HEK293T (cell line): ENCODE data around the gene CABP4.

Source experiments
- BHLHE40 ChIP-seq: fragments of 450-650 bp; IDR thresholded peaks from 2 replicates; pipeline ENCODE4 v1.6.1; 2016; ENCODE audit warnings: mild to moderate bottlenecking, moderate library complexity, borderline replicate concordance
- ELF4 ChIP-seq: fragments of 450-650 bp; IDR thresholded peaks from 2 replicates; pipeline ENCODE4 v1.6.1; 2017; ENCODE audit warnings: antibody characterized with exemption
- FOXA1 ChIP-seq: fragments of 450-650 bp; IDR thresholded peaks from 2 replicates; pipeline ENCODE4 v1.6.1; 2016; ENCODE audit warnings: mild to moderate bottlenecking
- FOXK2 ChIP-seq: fragments of 450-650 bp; IDR thresholded peaks from 2 replicates; pipeline ENCODE4 v1.6.1; 2016; ENCODE audit warnings: mild to moderate bottlenecking
- FOXM1 ChIP-seq: fragments of 450-650 bp; IDR thresholded peaks from 2 replicates; pipeline ENCODE4 v1.6.1; 2017; ENCODE audit warnings: mild to moderate bottlenecking, borderline replicate concordance
- HDGF ChIP-seq: fragments of 450-650 bp; IDR thresholded peaks from 2 replicates; pipeline ENCODE4 v1.6.1; 2017; ENCODE audit warnings: antibody characterized with exemption, borderline replicate concordance
- L3MBTL2 ChIP-seq: fragments of 450-650 bp; conservative IDR thresholded peaks from 2 replicates; pipeline ENCODE4 v1.6.1; 2016; ENCODE audit warnings: mild to moderate bottlenecking
- NFRKB ChIP-seq: fragments of 450-650 bp; IDR thresholded peaks from 2 replicates; pipeline ENCODE4 v1.6.1; 2016; ENCODE audit warnings: mild to moderate bottlenecking, moderate library complexity
- PKNOX1 ChIP-seq: fragments of 450-650 bp; IDR thresholded peaks from 2 replicates; pipeline ENCODE4 v1.6.1; 2016
- SP1 ChIP-seq: fragments of 450-650 bp; IDR thresholded peaks from 2 replicates; pipeline ENCODE4 v1.6.1; 2017

- TF ChIP-seq BHLHE40 (no peak), SP1 (no peak), PKNOX1 (no peak), HDGF (no peak; the same call in 1 of the 2 replicates), NFRKB (no peak), L3MBTL2 (no peak; the same call in 1 of the 2 replicates), FOXM1 (no peak), FOXK2 (no peak), ELF4 (no peak), FOXA1 (no peak)
These were observed 33.6 kb upstream of the CABP4 start for GRCh38 chr11:67421430-67422031.
